KMS-11 (cell line): ENCODE results near the gene PCTP.

Experiments used
- H2AFZ ChIP-seq: fragments of 200-600 bp; sonication (generic); 2 replicates; pipeline ENCODE4 v1.6.1; 2016; ENCODE audit warnings: antibody characterized with exemption, mixed run types, low read depth
- H3K27ac ChIP-seq: fragments of 200-600 bp; sonication (generic); 2 replicates; pipeline ENCODE4 v1.6.1; 2016; ENCODE audit warnings: mild to moderate bottlenecking, mixed run types
- H3K27me3 ChIP-seq: fragments of 200-600 bp; sonication (generic); 2 replicates; pipeline ENCODE4 v1.6.1; 2017; ENCODE audit warnings: mild to moderate bottlenecking, low read depth, mixed run types, moderate library complexity; ENCODE audit not compliant: insufficient read depth
- H3K36me3 ChIP-seq: fragments of 200-600 bp; sonication (generic); 2 replicates; pipeline ENCODE4 v1.6.1; 2017; ENCODE audit warnings: mild to moderate bottlenecking, mixed run types; ENCODE audit not compliant: insufficient read depth
- H3K4me1 ChIP-seq: fragments of 200-600 bp; sonication (generic); 2 replicates; pipeline ENCODE4 v1.6.1; 2016; ENCODE audit warnings: mild to moderate bottlenecking, low read depth, mixed run types; ENCODE audit not compliant: poor library complexity, severe bottlenecking
- H3K4me2 ChIP-seq: fragments of 200-600 bp; sonication (generic); 2 replicates; pipeline ENCODE4 v1.7.0; 2016; ENCODE audit warnings: mild to moderate bottlenecking, mixed run types
- H3K4me3 ChIP-seq: fragments of 200-600 bp; sonication (generic); IDR thresholded peaks from 2 replicates; pipeline ENCODE4 v1.6.1; 2017; ENCODE audit warnings: low read depth, low read length, mixed read lengths; ENCODE audit not compliant: insufficient read depth
- H3K79me2 ChIP-seq: fragments of 200-600 bp; sonication (generic); 2 replicates; pipeline ENCODE4 v1.6.1; 2016; ENCODE audit warnings: low read depth, mixed run types; ENCODE audit not compliant: insufficient read depth
- H3K9ac ChIP-seq: fragments of 200-600 bp; sonication (generic); 2 replicates; pipeline ENCODE4 v1.6.1; 2016; ENCODE audit warnings: mild to moderate bottlenecking, mixed run types
- H4K20me1 ChIP-seq: fragments of 200-600 bp; sonication (generic); 2 replicates; pipeline ENCODE4 v1.6.1; 2016; ENCODE audit warnings: mild to moderate bottlenecking, mixed run types; ENCODE audit not compliant: insufficient read depth
- TF ChIP-seq, protein P1 (sequence below): fragments of 200-600 bp; sonication (generic); conservative IDR thresholded peaks from 2 replicates; pipeline ENCODE4 v1.6.1; 2017; ENCODE audit warnings: low read depth, mild to moderate bottlenecking, antibody characterized with exemption, low read length, moderate library complexity, mixed read lengths

The PCTP gene

DNA sequence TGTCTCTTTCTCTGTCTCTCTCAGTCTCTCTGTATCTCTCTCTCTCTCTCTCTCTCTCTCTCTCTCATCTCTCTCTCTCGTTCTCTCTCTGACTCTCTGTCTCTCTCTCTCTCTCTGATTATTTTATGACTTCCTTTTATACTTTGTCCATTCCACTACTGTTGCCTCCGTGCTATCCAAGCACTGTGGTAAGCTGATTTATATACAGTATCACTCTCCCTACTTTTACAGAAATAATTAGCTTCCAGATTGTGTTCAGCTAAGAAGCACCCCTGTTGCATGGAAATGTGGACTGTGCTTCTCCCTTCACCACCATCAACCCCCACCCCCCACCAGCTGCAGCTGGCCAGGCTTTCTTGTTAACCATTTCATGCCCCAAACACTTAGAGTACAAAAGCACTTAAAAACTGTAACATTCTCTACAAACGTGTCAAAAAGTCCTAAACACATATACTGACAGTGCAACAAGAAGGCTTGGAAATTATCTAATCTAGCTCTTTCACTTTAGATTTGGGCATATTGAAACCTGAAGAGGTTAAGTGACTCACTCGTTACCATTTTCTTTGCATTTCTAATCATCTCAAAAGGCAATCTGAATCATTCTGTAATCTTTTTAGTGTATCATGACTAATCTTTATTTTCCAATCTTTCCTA is 16.6 kb upstream of the PCTP start:
- Histone ChIP-seq H2AFZ (no peak overlapping the region), H3K36me3 (no peaks in the 10 kb centered on the region), H3K27ac (no peak overlapping the region), H3K79me2 (no peaks in the 10 kb centered on the region), H3K9ac (no peak overlapping the region), H3K27me3 (no peaks in the 10 kb centered on the region), H3K4me1 (no peaks in the 10 kb centered on the region), H4K20me1 (no peaks in the 10 kb centered on the region), H3K4me3 (no peak overlapping the region), H3K4me2 (no peak overlapping the region)
- TF ChIP-seq, protein P1, sequence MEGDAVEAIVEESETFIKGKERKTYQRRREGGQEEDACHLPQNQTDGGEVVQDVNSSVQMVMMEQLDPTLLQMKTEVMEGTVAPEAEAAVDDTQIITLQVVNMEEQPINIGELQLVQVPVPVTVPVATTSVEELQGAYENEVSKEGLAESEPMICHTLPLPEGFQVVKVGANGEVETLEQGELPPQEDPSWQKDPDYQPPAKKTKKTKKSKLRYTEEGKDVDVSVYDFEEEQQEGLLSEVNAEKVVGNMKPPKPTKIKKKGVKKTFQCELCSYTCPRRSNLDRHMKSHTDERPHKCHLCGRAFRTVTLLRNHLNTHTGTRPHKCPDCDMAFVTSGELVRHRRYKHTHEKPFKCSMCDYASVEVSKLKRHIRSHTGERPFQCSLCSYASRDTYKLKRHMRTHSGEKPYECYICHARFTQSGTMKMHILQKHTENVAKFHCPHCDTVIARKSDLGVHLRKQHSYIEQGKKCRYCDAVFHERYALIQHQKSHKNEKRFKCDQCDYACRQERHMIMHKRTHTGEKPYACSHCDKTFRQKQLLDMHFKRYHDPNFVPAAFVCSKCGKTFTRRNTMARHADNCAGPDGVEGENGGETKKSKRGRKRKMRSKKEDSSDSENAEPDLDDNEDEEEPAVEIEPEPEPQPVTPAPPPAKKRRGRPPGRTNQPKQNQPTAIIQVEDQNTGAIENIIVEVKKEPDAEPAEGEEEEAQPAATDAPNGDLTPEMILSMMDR = no peak

DNA sequence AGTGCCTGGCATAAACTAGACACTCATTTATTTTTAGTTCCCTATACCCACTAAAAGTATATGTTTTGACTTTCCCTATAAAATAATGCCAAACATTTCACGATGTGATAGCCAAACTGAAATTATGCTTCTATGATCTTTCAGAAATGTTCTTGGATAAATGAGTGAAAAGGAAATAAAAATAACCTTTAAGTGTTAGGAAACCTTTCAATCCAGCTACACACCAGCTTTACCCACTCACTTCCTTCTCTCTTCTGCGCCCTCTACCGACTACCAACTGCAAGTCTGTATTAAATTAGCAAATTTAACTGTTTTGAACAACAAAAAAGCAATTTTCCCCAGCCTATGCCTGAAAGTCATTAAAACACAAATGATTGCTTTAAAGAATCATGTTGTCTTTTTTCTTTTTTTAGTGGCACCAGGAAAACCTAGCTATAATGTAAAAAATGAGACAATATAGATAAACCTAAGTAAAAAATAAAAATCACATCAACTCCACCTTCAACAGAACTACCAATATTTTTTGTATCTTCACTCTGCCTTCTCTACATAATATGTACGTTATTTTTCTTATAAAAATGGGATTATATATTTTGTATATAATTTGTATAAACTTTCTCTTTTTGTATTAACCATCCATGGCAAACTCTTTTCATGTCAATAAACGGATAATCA is 15.0 kb upstream of the PCTP start:
- H4K20me1 ChIP-seq = no peaks in the 10 kb centered on the region
- H3K79me2 ChIP-seq = no peaks in the 10 kb centered on the region
- H3K27ac ChIP-seq = no peak overlapping the region
- no peaks in the 10 kb centered on the region for H3K4me1 ChIP-seq
- H3K4me2 ChIP-seq = no peak overlapping the region
- no peaks in the 10 kb centered on the region for H3K36me3 ChIP-seq
- no peak overlapping the region for H2AFZ ChIP-seq
- TF ChIP-seq, protein P1 = peak; percentile 72
- no peak overlapping the region for H3K4me3 ChIP-seq
- H3K9ac ChIP-seq = no peak overlapping the region
- H3K27me3 ChIP-seq = no peaks in the 10 kb centered on the region

DNA sequence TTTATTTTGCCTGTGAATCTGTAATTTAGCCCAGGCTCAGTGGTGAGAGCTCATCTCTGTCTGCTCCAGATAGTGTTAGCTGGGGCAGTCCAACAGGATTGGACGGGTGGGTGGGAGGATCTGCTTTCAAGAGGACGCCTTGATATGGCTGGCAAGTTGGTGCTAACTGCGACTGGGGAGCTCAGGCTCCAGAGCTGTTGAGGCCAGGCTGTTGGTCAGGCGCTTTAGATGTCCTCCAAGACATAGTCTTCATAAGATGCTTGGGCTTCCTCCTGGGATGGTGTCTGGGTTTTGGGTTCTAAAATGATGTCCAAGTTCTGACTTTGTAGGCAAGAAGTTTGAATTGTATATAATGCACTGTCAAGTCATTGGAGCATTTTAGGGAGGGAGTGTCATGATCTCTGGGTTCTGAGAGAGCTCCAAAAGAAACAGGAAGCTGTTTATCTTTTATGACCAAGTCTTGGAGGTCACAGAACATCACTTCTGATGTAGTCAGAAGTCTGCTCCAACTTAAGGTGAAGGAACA is 12.8 kb upstream of the PCTP start:
- H2AFZ ChIP-seq = no peak overlapping the region
- H4K20me1 ChIP-seq = no peaks in the 10 kb centered on the region
- H3K9ac ChIP-seq = no peak overlapping the region
- H3K36me3 ChIP-seq = no peaks in the 10 kb centered on the region
- H3K79me2 ChIP-seq = no peaks in the 10 kb centered on the region
- H3K4me2 ChIP-seq = no peak overlapping the region
- TF ChIP-seq, protein P1 = no peak
- no peak overlapping the region for H3K4me3 ChIP-seq
- H3K4me1 ChIP-seq = no peaks in the 10 kb centered on the region
- H3K27ac ChIP-seq = no peak overlapping the region
- no peaks in the 10 kb centered on the region for H3K27me3 ChIP-seq

DNA sequence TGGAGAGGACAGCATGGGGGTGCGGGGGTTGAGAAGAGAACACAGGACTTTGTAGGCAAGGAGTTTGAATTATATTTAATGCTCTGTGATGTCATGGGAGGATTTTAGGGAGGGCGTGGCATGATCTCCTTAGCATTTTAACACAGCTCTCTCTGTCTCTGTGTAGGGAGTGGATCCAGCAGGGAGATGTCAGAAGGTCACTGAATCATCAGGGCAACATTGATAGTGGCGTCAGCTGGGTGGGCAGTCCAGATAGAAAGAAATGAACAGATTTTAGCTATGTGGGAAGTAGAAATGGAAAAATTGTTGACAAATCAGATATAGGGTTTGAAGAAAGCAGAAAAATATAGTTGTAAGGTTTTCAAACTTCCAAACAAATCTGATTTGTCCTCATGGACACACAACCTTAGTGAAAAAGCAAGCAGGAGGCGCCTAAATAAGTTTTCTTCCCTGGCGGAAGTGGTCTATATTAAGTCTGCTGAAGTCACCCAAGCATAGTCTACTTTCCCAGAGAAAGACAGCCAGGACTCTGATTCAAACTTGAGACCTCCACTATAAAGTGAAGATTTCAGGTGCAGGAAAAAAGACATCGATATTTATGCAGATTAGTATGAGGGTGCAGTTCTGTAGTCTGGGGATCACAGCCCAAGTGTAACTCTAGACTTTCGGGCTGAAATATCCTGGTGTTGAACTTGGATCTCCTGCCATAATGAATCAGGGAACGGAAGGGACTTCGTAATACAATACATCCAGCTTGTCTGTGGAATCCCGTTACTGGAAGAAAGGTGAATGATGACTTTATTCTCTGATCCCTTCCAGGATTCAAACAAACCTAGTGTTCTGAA is 10.1 kb upstream of the PCTP start:
- Histone ChIP-seq H3K36me3 (no peaks in the 10 kb centered on the region), H2AFZ (no peak overlapping the region), H3K4me3 (no peak overlapping the region), H3K79me2 (no peaks in the 10 kb centered on the region), H4K20me1 (no peaks in the 10 kb centered on the region), H3K4me1 (no peaks in the 10 kb centered on the region), H3K9ac (no peak overlapping the region), H3K27ac (no peak overlapping the region), H3K27me3 (no peaks in the 10 kb centered on the region), H3K4me2 (no peak overlapping the region)
- TF ChIP-seq, protein P1 = no peak
